HEK293 (cell line): Measurements from ENCODE around the gene KCTD10.

Experiments used
- KLF1 ChIP-seq: fragments of 450-650 bp; formaldehyde crosslinking; IDR thresholded peaks from 2 replicates; pipeline ENCODE4 v1.5.1; 2016; ENCODE audit warnings: missing biosample characterization, missing genetic modification characterization
- OVOL3 ChIP-seq: fragments of 450-650 bp; formaldehyde crosslinking; IDR thresholded peaks from 2 replicates; pipeline ENCODE4 v1.5.1; 2016; ENCODE audit warnings: missing biosample characterization, missing genetic modification characterization
- TCF7L2 ChIP-seq: IDR thresholded peaks from 2 replicates; pipeline ENCODE4 v1.6.1; 2011; ENCODE audit warnings: low read depth, mild to moderate bottlenecking, inconsistent platforms, low read length, moderate library complexity, borderline replicate concordance
- YY1 ChIP-seq: fragments of 450-650 bp; formaldehyde crosslinking; IDR thresholded peaks from 2 replicates; pipeline ENCODE4 v1.5.1; 2018; ENCODE audit warnings: missing biosample characterization, missing genetic modification characterization
- ZNF121 ChIP-seq: fragments of 450-650 bp; formaldehyde crosslinking; IDR thresholded peaks from 2 replicates; pipeline ENCODE4 v1.5.1; 2016; ENCODE audit warnings: missing biosample characterization, missing genetic modification characterization
- TF ChIP-seq, protein P1 (sequence below): fragments of 450-650 bp; formaldehyde crosslinking; IDR thresholded peaks from 2 replicates; pipeline ENCODE4 v1.5.1; 2016; ENCODE audit warnings: missing biosample characterization, missing genetic modification characterization
- TF ChIP-seq, protein P2 (sequence below): fragments of 450-650 bp; formaldehyde crosslinking; IDR thresholded peaks from 2 replicates; pipeline ENCODE4 v1.5.1; 2016; ENCODE audit warnings: missing biosample characterization, missing genetic modification characterization, low read depth

GRCh38 chr12:109488051-109488665, 11.1 kb upstream of the KCTD10 start:
- no peak for TF ChIP-seq ZNF121 (tag by site-specific recombination)
- no peak for TF ChIP-seq OVOL3
- no peak for TF ChIP-seq KLF1 (tag by site-specific recombination)
- TF ChIP-seq, protein P1, sequence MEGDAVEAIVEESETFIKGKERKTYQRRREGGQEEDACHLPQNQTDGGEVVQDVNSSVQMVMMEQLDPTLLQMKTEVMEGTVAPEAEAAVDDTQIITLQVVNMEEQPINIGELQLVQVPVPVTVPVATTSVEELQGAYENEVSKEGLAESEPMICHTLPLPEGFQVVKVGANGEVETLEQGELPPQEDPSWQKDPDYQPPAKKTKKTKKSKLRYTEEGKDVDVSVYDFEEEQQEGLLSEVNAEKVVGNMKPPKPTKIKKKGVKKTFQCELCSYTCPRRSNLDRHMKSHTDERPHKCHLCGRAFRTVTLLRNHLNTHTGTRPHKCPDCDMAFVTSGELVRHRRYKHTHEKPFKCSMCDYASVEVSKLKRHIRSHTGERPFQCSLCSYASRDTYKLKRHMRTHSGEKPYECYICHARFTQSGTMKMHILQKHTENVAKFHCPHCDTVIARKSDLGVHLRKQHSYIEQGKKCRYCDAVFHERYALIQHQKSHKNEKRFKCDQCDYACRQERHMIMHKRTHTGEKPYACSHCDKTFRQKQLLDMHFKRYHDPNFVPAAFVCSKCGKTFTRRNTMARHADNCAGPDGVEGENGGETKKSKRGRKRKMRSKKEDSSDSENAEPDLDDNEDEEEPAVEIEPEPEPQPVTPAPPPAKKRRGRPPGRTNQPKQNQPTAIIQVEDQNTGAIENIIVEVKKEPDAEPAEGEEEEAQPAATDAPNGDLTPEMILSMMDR (tag by site-specific recombination) = no peak
- no peak for TF ChIP-seq TCF7L2
- TF ChIP-seq YY1 (tag by site-specific recombination) = no peak
- TF ChIP-seq, protein P2, sequence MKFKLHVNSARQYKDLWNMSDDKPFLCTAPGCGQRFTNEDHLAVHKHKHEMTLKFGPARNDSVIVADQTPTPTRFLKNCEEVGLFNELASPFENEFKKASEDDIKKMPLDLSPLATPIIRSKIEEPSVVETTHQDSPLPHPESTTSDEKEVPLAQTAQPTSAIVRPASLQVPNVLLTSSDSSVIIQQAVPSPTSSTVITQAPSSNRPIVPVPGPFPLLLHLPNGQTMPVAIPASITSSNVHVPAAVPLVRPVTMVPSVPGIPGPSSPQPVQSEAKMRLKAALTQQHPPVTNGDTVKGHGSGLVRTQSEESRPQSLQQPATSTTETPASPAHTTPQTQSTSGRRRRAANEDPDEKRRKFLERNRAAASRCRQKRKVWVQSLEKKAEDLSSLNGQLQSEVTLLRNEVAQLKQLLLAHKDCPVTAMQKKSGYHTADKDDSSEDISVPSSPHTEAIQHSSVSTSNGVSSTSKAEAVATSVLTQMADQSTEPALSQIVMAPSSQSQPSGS (tag by site-specific recombination) = no peak
